NCI-H748 (cell line): ENCODE measurements around the gene SEPTIN1.
"Not testable (repeated sequence)": the region's sequence is repeated elsewhere in the genome, so short reads cannot be mapped to it uniquely, and the experiment has no call there.

Experiments
- DNase-seq: peaks from one replicate; lab custom pipeline; 2025; ENCODE audit not compliant: unreplicated experiment; lab: John Stamatoyannopoulos, UW

Gene SEPTIN1

DNA sequence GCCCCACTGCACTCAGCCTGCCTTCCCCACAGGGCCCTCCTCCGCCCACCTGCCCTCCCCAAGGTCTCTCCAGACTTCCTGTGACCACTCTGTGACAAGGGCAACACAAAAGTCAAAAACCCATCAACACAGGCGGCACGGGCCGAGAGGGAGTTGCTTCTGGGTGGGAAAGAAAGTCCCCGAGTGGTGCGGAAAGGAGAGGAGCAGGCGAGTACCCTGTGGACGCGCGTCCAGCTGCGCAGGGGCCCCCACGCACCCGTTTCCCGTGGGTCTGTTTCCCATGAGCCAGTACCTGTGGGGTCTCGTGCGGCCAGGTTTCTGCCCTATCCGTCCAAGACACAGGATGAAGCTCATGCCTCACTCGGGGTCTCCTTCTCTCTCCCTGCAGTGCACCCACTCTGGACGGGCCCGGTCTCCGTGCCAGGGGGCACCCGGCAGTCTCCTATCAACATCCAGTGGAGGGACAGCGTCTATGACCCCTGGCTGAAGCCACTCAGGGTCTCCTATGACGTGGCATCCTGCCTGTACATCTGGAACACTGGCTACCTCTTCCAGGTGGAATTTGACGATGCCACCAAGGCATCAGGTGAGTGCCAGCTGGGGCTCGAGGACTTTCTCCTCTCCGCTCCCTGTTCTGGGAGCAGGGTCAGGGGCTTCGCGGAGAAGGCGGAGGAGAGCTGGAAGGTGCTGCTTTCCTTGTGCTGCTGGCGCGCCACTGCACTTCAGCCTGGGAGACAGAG lies 39.4 kb downstream of the SEPTIN1 start:
- DNase-seq: no peak

DNA sequence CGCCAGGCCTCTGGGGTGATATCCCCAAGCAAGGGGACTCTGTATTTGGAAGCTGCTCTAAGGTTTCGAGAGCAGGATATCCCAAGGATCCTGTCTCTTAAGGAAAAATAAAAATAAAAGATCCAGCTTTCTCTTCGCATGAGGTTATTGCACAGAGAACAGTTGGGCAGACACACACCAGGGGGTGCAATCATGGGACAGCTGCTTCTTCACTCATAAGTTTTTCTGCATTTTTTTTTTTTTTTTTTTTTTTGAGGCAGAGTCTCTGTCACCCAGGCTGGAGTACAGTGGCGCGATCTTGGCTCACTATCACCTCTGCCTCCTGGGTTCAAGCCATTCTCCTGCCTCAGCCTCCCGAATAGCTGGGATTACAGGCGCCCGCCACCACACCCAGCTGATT lies 40.4 kb downstream of the SEPTIN1 start:
- DNase-seq: not testable (repeated sequence)

DNA sequence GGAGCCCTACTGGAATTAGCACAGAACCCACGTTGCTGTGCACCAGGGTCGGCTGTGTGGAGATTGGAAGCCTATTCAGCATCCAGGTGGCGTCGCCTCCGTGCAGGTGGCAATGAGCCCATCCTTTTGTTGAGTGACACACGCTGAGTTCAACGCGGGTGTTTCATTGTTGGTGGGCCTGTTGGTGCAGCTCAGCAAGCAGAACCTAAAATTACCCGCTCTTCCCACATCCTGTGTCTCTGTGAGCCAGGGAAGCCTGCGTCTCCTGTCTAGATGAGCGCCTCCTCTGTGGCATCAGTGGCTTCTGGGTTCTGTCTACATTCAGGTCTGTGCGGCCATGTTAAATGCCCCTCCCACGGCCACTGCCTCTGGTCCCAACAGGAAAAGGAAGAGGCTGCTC lies 41.7 kb downstream of the SEPTIN1 start:
- DNase-seq: peak; percentile 56

DNA sequence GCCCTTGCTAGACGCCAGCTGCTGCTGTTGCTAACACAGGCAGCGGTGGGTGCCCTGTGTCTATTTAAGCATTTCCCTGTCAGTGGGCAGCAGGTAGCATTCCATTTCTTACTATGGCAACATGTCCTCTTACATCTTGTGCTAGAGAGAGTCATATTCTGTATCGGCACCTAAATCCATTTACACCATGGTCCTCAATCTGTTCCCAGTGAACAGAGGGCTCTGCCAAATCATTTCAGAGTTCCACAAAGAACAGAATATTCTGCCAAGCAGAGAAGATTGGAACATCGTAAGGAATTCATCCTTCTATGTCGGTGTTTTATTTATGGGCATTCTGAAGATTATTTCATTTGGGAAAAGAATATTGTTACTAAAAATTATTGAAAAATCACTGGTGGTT lies 43.6 kb downstream of the SEPTIN1 start:
- not testable (repeated sequence) for DNase-seq

DNA sequence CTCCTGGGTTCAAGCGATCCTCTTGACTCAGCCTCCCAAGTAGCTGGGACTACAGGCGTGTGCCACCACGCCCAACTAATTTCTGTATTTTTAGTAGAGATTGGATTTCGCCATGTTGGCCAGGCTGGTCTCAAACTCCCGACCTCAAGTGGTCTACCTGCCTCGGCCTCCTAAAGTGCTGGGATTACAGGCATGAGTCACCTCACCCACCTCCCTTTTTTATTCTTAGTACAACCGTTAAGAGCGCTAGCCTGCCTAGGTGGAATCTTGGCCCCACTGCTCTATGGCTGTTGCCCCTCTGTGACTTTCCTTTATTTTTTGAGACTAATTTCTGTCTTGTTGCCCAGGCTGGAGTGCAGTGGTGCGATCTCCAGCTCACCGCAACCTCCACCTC lies 44.4 kb downstream of the SEPTIN1 start:
- DNase-seq: not testable (repeated sequence)

DNA sequence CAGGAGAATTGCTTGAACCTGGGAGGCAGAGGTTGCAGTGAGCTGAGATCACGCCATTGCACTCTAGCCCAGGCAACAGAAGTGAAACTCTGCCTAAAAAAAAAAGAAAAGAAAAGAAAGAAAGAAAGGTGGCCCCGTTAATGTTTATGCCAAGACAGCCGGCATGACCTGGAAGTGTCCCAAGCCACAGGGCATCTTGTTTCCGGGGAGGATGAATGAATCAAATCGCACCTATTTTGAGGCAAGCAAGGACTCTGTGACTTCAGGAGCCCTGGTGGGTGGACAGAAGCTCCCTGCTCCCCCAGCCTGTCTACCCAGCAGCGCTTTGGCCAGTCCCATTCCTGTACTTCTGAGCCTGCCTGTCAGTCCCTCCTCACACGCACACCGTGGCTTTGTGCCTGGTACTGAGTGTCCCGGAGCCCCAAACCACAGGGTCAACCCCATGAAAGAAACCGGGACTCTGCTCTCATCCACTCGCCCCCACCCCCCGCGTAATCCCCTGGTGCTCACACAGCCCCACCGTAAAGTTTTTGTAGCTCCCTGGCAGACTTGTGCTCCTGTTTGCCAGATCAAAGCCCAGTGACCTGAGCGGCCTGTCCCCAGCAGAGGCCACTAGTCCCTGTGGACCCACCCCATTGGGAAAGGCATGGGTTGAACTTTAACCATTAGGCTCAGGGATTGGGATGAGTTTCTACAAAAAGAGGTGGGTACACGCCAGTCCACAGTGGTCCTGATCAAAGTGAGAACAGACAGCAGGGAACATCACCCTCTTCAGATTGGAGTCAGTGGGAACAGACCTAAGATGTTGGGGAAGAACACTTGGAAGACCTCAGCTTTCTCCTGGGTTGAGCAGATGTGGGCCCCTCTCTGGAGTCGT lies 46.5 kb downstream of the SEPTIN1 start:
- DNase-seq: no peak

DNA sequence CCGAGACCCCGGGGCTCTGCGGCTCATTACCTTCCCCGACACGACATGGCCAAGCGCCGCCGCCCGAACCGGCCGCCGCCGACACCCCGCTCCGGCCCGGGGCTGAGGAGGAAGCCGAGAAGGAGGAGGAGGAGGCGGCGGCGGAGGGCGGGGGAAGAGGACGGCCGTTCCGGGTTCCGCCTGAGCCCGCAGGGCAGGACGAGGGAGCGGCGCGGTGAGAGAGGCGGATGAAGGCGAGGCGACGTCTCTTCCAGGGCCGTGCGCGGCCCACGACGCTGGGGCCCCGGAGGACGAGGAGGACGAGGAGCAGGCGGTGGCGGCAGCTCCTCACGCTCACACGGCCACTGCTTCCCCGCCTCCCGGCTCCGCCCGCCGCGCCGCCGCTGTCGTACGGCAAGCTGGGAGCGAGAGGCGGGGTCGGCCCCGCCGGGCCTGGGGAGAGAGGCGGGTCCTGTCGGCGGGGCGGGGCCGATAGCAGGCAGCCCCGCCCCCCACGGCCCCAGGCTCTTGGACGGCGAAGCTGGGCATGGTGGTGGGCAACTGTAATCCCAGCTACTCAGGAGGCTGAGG lies 47.2 kb downstream of the SEPTIN1 start:
- peak; percentile 82 for DNase-seq

DNA sequence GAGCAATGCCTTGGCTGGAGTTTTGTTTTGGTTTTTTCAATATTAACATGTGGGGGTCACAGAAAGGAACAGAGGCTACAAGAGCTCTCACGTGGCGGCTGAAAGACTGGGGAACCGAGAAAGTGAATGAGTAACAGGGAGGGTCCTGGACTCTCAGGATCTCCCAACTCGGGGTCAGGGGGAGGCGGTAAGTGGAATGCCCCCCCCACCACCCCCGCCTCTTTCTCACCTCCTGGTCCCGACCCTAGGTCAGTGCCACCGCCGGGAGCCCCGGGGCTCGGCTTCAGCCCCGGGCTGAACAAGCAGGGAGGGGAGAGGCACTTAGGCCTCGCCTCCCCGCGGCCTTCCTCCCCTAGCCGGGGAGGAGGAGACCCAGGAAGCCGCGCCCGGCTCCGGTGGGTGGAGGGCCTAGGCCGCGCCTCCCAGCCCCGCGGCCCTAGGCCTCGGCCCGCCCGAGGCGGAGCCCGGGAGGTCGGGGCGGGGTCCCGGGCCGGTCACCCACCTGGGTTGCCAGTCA lies 47.8 kb downstream of the SEPTIN1 start:
- peak; percentile 75 for DNase-seq
